Parietal lobe (tissue), 2 donors: ENCODE measurements around the gene FCHSD2. TPM values are rescaled to one million over a fixed set of nuclear protein-coding genes. Genes with fewer than 3 reads are reported as not detected.

Experiments
- small RNA-seq: library from RNA; depleted of rRNA; stranded (forward); fragments of <200 nt; gene quantifications from one replicate; pipeline ENCODE3, GENCODE V24; 2014; ENCODE audit warnings: low replicate concordance
- total RNA-seq: library from RNA; depleted of rRNA; stranded (reverse); fragments of >200 nt; gene quantifications from one replicate; pipeline ENCODE4 v1.2.3, GENCODE V29; 2014

Gene FCHSD2
- 49.1 TPM for total RNA-seq

GRCh38 chr11:73142128-73142377 lies at the start of gene FCHSD2:
FCHSD2 (minus strand) TSS chr11:73142318; CDS start chr11:73141877, 441 bp downstream.

GRCh38 chr11:72814286-72815109 lies 327.6 kb downstream of the FCHSD2 start, which contains the start of gene ATG16L2:
ATG16L2 (plus strand) TSS chr11:72814411; CDS start chr11:72814446, 35 bp downstream.

GRCh38 chr11:72793425-72794367 lies 348.4 kb downstream of the FCHSD2 start, which contains the start of gene STARD10:
STARD10 (minus strand) TSS chr11:72794047; CDS start chr11:72781181, 12,866 bp downstream.

Small RNAs within 50 kb of the gene (small RNA-seq; reads per million reads assigned to genes)
- gene RNU6-672P: not detected

Other genes starting within 250 kb of the FCHSD2 start
- gene P2RY2, start 76.0 kb upstream of the FCHSD2 start, total RNA-seq: not detected
- gene P2RY6, start 130.0 kb upstream of the FCHSD2 start, total RNA-seq: not detected
- gene ARHGEF17, start 166.0 kb upstream of the FCHSD2 start, total RNA-seq: 46.6 TPM
- gene RELT, start 234.1 kb upstream of the FCHSD2 start, total RNA-seq: 3.8 TPM